HG02884 (cell line): ENCODE data around the gene NGF.

Experiments used
- ATAC-seq: cut with Tn5 transposase; IDR thresholded peaks from one replicate; pipeline ENCODE4 v1.9.1; 2021; ENCODE audit warnings: mild to moderate bottlenecking, moderate library complexity; ENCODE audit not compliant: unreplicated experiment

Gene NGF

DNA sequence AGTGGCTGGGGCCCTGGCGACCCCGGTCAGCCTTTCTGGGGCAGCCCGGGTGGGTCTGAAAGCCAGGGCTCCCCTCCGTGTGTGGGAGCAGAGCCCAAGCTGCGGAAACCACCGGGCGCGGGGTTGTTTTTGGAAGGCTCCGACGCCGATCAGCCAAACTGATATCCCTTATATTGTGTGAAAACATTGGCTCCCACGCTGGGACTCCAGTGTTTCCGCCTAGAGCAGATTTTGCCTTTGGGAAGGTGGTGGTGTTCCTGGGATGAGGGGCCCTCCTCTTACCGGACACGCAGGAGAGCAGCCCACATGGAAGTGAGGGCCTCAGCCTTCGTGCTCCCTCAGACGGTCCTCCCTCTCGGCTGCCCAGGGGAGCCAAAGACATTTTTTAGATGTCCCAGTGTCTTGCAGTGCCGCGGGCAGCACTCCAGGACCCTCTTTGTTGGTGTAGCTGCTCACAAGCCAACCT is 54.3 kb downstream of the NGF start:
- no peak for ATAC-seq

DNA sequence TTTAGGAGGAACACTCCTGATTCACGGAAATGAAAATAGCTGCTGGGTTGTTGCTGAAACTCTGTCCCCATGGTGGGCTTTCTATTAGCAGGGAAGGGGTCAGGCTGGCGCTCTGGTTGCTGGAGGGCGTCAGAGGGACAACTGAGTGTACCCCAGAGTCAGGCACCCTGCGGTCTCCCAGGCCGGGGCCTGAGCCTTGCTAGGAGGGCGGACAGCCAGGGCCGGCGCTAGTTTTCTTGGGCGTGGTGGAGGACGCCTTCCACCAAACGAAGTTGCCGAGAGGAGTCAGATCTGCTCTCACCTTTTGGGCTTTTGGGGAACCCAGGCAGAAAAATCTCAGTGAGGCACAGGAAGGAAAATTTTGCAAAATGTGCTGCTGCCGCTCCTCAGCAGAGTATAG is 54.8 kb downstream of the NGF start:
- no peak for ATAC-seq

DNA sequence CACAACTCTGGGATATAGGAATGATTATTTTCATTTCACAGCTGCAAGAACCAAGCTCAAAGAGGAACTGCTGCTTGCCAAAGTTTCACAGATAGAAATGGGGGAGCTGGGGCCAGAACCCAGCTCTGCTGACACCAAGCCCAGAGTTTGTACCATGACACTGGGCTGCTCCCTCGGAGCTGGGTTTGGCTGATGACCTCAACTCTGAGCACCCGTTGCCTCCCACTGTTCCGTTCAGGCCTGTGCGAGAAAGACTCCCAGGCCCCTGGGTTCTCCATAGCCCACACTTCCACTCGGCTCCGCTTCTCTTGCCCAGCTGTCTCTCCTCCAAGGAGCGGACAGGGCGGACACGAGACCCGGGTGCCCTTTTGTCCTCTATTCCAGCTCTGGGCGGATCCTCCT is 55.2 kb downstream of the NGF start:
- no peak for ATAC-seq

DNA sequence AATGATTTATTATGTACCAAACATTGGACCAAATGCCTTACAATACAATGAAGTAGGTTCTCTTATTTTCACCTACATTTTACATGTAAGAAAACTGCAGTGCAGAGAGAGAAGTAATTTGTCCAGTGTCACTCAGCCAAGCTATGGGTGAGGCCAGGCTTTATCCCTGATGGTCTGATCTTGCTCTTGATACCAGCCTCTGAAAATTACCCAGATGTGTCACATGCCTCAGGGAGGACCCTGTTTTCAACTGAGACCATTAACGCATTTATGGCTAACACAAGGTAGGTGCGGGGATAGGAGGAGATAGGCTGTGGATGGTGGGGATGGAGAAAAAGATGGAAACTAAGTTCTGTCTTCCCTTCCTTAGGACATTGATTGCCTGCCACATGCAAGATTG is 56.9 kb downstream of the NGF start:
- no peak for ATAC-seq

DNA sequence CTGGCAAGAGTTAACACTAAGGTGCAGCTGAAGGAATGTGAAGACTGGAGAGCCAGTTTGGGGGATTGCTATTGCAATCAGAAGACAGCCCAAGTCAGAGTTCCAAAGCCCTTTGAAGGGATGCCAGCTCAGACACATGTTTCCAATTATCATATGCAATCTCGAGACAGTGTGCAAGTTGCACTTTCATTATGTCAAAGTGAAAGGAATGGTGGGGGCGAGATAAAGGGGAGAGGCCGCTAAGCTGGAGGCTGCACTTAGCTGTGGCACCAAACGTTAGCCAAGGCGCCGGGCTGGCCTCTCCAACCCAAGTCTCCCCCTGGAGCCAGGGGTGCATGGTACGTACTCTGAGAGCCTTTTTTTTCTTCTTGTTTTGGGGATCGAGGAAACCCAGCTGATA is 58.0 kb downstream of the NGF start:
- no peak for ATAC-seq

DNA sequence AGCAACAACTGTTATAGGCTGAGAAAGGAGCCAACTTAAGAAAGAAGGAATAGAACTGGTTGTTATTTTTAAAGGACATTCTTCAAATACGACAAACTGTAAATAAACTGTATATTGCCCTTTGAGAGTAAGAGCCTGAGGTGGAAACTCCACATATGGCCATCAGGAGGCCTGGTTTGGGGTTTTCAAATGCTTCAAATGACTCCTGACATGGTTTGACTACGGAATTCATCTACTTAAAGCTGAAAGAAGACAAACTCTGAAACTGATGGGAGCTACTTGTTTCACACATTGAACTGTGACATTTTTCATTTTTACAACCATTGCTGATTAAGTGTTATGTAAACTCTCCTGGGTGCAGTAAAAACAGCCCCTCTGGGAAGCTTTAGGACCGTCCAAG is 59.8 kb downstream of the NGF start:
- no peak for ATAC-seq

DNA sequence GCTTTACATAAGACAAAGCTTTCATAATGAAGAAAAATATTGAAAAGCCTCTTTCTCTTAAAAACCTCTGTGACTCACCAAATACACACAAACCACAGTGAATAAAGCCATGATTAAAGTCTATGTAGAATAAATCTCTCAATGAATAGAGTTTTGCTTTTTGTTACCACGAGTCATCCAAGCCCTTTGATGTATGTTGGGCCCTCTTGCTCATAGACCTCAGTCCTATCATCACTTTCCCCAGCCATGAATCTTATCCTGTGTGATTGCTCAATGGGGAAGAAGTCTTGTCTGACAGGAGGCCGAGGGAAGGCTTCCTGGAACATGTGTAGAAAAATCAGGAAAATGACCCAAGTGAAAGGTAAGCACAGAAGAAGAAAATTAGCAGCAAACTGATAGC is 60.8 kb downstream of the NGF start:
- no peak for ATAC-seq

DNA sequence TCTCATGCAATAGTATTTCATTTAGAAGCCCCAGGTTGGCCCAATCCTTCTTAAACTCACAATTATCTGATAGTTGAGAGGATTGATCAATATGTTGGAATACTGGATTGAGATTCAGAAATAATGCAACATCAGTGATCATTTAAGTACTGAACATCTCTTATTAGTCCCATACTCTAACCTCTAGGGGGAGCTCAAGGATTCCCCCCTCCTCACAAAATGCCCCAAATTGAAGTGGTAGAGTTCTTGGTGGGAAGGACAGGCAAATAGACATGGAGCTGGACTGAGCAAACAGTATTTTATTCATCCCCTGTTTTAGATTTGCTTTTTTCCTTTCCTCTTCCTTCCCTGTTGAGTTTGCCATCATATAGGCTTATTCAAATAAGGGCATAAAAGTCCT is 62.8 kb downstream of the NGF start:
- no peak for ATAC-seq

DNA sequence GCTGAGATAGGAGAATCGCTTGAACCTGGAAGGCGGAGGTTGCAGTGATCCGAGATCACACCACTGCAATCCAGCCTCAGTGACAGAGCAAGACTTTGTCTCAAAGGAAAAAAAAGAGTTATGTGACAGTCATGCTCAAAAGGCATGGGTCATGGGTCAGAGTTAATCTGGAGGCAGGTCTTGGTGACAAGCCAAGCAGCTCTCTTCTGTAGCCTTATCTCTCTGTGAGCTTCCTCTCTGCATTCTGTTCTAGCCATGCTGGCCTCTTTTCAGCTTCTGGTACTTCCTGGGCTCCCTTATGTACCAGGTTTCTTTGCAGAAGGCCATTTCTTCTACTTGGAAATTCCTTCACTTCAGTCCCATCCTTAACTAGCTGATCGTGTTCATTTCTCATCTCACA is 63.6 kb downstream of the NGF start:
- no peak for ATAC-seq

DNA sequence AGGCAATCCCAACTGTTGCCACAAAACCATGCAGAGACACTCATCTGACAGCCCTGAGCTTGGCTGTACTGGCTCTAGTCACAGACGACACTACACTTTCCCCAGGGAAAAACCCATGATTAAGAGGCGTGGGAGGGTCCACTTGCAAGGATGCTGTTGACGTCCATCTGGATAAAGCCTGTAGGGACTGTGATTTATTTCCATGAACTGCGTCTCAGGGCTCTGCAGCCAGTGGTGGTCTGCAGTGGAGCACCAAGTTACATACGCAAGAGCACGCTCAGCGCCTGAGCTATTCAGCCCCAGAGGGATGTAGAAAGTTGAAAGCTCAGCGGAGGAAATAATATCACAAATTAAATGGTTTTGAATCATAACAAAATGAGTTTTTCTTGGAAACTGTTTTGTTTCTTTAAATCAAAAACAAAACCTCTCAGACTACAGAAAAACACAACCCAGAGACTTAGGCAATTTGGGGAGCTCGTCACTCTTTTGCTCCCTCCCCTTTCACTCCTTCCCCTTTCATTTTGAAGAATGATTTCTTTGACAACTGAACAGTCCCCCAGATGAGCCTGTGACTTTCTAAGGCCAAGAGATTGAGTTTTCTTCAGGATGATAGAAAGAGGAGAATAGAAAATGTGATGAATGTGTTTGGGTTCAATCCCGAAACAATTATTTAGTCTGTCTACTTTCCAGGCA is 71.2 kb downstream of the NGF start:
- no peak for ATAC-seq

DNA sequence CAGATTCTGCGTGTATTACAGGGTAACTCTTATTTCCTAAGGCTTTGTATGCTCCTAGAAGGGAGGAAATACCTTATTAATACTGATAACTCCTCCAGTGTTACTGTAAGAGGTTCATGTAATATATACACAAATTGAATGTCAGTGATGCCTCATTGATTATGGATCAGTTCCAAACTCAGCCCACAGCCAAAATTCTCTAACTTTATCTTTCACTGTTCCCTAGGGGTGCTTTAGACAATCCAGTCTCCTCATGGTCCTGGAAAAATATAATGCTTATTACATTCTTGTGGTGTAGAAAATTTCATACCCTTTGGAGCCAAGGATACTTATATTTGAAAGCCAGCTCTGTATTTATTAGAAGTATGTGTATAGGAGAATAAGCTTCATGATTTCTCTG is 73.0 kb downstream of the NGF start:
- no peak for ATAC-seq

DNA sequence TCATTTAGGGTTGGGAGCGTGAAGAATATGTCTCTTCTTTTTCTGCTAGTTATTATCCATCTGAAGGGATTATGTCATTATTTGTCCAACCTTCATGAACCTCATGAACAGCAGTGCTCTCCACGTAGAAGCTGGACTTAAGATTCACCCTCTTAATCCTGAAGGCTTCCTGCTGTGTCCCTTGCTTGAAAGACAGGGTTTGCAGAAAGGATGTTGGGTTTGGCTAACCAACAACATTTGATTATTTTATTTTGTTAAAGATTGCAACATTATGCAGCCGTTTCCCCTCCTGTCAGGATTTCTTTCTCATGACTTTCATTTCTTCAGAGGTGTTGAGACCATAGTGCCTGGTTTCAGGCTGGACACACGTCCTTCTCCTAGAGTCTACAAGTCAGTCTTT is 75.2 kb downstream of the NGF start:
- ATAC-seq = no peak

DNA sequence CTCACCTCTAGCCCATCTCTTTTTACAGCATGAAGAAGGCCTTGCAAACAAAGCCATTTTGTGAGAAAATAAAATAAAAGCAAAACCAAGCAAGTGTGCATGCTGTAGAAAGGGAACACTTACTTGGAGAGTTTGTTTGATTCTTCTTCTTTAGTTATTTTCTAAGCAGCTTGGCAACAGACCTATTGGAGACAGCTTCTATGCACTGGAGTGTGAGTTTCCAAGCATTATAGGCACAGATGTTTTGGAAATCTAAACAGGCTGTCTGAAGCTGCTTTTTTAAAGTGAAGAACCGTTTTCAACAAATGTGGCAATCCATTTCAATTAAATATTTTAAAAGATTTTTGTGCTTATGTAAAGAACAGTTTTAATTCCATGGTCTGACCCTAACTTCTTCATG is 76.6 kb downstream of the NGF start:
- no peak for ATAC-seq

DNA sequence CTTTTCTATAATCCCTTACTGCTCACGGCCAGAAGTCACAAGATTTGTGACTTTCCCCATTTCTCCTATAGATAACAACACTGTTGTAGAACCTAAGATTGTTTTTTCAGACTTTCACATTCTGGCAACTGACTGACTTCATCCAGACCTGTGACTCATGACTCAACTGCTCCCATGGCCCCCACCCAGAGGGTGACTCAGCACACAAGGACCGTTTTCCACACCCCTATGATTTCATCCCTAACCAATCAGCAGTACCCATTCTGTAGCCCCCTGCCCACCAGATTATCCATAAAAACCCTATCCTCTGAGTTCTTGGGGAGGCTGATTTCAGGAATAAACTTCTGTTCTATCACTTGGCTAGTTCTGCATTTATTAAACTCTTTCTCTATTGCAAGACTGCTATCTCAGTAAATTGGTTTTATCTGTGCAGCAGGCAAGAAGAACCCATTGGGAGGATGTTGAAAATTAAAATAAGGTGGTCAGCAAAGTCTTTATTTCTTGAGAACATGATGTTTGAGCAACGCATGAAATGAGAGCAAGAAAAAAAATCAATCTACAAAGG is 79.7 kb downstream of the NGF start:
- ATAC-seq = no peak

DNA sequence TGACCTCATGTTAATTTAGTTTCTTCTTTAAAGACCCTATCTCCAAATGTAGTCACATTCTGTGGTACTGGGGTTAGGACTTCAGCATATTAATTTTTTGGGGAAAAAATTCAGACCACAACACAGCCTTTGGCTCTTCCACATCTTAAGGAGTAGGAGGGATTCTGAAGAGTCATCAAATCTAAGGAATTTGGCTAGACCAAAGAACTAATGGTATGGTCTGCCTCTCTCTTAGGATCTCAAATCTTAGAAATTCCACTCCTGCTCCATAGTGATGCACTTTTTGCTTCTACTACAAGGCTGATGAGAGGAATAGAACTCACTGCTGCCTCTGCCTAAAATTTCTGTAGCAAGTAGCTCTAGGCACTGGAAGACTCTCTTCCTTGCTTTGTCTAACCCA is 80.5 kb downstream of the NGF start:
- no peak for ATAC-seq

DNA sequence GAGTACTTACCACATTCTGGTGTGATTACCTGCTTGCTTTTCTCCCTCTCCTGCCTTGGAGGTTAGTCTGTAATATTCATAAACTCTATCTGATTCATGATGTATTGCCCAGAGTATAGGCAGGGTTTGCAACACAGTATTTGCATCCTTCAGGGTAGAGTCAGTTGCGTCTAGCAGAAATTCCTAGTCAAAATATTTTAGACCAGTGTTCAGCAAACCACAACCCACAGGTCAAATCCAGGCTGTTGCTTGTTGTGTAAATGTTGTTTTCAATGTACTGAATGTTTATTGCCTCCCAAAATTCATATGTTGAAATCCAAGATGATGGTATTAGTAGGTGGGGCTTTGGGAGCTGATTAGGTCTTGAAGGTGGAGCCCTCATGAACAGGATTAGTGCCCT is 82.9 kb downstream of the NGF start:
- no peak for ATAC-seq

DNA sequence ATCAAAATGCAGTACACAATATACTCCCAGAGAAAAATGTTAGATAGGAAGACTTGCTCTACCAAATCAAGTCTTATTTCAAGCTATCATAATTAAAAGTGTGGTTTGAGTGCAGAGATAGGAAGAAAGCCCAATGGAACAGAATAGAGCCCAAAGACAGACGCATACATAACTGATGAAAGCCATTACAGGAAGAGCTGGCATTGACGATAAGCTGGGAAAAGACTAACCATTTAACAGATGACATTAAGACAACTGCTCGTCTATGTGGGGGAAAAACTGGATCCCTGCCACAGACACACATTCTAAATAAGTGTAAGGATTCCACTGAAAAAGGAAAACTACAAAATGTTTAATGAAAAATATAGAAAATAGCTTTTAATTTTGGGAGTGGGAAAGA is 85.5 kb downstream of the NGF start:
- ATAC-seq = no peak

DNA sequence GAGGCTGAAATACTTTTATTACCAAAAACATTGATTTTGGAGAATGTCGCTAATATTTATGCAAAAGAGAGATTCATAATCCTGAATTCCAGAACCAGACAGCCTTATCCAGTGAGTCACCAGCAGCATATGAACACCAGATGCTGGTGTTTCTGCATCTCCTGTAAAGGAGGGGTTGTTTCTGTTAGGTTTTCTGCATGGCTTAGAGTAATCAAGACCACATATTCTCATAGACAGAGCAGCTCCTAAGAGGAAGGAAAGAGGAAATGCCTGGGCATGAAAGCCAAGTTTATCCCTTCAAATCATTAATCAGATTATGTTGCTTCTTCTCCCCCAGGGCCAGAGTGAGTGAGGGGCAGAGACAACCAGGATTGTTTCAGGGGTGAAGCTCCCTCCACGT is 86.2 kb downstream of the NGF start:
- no peak for ATAC-seq

DNA sequence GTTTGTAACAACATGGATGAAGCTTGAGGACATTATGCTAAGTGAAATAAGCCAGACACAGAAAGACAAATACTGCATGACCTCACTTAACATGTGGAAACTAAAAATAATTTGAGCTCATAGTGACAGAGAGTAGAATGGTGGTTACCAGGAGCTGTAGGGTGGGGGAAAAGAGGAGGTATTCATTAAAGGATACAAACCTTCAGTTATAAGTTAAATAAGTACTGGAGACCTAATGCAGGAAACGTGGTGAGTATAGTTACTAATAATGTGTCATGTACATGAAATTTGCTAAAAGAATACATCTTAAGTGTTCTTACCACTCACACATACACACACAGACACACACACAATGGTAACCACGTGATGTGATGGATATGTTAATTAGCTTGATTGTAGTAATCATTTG is 86.7 kb downstream of the NGF start:
- ATAC-seq = no peak

DNA sequence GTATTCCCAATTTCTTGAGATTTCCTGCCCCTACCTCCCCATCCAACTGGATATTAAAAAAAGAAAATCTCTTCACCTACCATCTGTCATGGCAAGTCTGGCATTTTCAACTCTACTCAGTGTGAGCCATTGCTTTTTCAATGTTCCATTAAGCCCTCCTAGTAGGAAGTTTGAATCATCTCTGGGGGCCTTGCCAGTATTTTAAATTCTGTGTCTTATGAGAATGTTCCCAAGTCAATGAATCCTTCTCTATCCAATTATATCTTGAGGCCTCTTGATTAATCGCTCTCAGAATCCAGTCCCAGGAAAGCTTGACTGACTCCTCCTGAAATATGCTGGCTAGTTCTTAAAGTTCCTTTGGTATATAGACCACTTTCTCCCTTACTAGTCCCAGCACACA is 91.5 kb downstream of the NGF start:
- no peak for ATAC-seq

DNA sequence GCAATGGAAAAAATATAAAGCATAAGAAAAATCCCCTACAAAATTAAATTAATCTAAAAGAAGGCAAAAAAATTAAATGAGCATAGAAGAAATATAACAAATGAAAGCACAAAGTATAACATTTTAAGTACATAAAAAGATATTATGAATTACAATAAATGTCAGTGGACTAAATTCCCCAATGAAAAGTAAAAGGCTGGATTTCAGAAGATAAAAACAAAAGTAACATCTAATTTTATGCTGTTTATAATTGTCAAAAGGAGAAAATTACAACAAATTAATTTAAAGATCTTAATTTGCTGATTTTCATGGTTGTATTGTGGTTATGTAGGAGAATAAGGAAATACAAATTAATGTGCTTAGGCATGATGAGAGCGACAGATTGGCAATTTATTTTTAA is 92.8 kb downstream of the NGF start:
- no peak for ATAC-seq

DNA sequence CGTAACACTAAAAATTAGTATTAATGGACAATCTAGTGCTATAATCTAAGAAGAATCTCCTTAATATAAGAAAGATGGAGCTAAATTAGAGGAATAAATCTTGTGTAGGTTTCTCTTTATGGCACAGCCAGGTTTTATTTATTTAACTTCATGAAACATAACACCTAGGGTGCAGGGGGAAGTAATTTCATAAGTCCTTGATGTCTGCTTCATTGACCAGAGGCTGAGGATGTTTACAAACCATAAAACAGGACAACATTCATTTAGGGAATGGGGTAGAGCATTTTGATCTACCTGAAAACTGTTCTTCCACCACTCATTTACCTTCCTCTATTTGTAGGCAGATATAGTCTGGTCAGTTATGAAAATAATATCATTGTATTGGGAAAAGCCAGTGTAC is 95.5 kb downstream of the NGF start:
- ATAC-seq = no peak

DNA sequence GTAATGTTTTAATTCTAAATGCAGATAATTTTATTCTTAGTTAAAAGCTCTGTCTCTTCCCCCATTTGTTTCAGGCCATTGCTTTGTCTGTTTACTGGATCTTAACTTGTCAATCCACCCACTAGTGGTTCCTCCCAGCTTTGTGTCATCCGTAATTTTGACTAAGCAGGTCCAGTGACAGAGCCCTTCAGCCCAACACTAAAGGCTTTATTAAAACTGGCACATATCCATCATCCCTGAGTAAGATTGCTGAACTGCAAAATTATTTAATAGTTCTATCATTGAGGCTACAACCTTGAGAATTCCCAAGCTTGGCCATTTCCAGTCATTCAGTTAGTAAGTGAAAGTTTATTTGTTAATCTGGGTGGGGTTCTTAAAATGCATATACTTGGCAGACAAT is 96.7 kb downstream of the NGF start:
- ATAC-seq = no peak
